CD4-positive, alpha-beta T cell treated with Interleukin-15 for 4 hours (primary cell): ENCODE measurements around the gene AP1M2.
"Not testable (repeated sequence)": the region's sequence is repeated elsewhere in the genome, so short reads cannot be mapped to it uniquely, and the experiment has no call there.

Experiments
- DNase-seq: peaks from one replicate; pipeline ENCODE4 v3.0.0-alpha.2; 2020; ENCODE audit warnings: low spot score

The AP1M2 gene

DNA sequence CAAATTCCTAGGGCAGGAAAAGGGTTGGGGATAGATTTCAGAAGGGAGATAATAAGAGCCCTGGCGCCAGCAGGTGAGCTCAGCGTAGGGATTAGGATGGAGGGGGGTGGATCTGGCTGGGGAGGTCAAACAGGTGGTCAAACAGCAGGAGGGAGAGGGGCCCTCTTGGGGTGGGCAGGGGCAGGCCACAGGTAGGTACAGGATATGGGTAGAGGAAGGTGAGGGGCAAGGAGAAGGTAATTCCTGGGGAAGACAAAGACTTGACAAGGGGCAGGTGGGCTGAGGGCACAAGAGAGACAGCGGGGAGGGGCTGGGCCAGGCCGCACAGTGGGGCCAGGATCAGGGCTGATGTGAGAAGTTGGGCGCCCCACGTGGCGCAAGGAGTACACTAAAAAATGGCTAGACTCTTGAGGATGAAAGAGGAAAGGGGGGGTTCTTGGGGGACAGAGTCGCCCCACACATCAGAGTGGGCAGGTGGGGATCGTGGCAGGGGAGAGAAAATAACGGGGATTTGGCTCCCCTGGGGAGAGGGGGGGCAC is 22.0 kb downstream of the AP1M2 start:
- peak; percentile 48 for DNase-seq

DNA sequence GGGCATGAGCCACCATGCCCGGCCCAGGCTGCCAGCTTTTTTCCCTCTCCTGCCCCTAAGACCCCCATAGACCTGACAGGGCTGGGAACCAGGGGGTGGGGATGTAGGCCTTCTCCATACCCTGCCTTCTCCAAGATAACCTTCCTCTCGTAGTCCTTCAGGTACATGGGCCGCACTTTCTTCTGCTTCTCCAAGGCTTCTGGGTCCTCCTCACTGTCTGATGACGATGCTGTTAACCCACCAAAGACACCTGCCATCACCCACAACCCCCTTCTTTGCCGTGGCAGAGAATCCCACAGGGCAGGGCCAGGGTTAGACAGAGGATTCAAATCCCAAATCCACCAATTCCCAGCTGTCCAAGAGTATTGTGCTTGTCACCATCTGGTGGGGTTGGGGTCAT is 24.5 kb downstream of the AP1M2 start:
- DNase-seq = no peak

DNA sequence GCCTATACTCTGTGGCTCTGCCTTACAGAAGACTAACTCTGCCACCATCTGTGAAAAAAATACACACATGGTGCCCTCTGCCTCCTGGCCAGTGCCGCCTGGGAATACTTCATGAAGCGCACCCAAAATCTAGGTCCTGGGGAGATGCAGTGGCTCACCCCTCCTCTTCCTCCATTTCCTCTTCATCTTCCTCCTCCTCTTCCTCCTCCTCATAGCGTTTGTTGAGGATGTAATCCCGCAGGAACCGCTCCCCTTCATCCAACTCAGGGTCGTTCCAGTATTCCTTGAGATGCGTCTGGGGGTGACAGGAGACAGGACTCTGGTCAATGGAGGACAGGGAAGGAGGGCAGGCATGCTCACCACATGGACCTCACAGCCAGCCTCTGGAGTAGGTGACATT is 27.0 kb downstream of the AP1M2 start:
- DNase-seq = no peak

DNA sequence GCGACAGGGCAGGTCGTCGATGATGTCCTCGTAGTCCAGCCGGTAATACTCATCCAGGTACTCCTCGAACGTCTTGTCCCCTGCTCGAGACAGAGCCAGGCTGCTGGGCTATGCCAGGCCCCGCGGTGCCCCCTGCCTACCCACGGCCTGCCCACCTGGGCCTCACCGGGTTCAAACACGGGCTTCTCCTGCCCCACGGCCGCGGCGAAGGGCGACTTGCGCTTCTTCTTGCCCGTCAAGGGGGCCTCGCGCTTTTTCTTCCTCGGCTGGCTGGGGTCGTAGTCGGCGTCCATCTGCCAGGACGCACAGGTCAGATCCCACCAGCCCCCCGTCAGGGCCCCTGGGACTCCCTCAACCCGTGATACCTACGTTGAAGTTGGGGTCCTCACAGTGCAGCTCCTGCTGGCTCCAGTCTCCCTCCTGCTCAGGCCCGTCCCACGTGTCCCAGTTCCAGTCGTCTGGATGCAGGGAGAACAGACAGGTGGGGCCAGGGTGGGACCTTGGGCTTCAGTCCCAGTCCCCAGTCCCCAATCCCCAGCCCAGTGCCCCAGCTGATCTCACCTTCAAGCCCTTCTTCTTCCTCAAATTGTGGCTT is 29.4 kb downstream of the AP1M2 start:
- no peak for DNase-seq

DNA sequence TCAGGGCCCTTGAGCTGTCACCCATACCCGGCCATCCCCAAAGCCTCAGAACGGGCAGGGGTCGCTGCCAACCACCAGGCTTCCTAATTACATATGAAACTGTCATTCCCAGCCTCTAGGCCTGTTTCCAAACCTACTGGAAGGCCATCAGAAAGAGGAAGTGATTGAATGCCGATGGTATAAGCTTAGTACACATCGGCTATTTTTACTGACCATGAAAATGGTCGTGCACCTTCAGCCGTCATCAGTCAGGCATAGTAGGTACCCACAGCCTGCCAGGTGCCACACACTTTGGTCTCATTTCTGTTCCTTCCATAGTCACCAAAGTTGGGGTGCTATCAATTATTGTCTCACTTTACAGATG is 31.5 kb downstream of the AP1M2 start:
- no peak for DNase-seq

DNA sequence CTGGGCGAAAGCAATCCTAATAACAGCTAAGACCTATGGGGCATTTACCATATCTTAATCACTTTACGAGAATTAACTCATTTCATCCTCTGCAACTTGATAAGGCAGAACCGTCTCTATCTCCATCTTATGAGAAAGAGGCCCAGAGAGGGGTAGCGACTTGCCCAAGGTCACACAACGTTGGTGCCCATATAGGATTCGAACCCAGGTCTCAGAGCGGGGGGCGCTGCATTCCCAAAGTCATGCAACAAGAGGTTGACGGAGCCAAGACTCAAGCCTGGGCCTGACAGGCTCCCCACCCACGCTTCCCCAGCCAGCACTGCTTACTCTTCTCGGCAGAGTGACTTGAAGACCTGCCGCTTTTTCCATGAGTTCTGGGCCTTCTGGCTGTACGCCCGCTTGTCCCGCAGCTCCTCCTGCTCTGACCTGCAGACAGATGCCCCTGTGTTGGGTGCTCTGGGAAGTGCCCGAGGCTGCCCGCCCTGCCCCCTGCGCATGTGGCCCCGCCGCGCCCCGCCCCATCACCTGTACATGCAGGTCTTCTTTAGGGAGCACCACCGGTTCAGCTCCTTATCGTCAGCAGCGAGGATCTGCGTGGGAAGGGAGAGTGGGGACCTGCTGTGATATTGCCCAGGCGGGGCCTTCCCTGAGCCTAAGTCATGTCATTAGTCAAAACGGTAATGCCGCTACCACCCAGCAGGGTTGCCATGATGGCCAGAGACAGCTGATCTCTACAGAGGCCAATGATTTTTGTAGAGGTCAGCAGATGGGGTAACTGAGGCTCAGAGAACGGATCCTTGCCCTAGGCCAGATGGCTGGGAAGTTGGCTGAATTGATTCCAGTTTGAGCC is 32.1 kb downstream of the AP1M2 start:
- DNase-seq = no peak

DNA sequence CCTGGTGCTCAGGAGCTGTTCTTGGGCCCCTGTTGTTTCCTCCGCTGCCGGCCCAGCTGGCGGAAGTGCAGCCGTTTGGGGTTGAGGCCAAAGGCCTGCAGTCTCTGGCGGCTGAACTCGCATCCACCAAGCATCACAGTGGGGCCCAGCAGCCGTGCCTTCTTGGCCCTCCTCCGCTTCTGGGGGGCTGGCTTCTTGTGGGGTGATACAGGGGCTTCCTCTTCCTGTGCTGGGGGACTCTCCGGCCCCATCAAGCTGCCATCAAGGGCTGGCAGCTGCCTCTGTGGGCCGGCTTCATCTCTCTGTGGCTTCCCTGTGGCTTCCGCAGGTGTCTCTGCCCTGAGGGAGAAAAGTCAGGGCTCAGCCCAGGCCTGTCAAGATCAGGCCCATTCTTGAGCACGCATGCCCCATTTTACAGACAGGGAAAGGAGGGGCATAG is 33.1 kb downstream of the AP1M2 start:
- DNase-seq = peak; percentile 60

DNA sequence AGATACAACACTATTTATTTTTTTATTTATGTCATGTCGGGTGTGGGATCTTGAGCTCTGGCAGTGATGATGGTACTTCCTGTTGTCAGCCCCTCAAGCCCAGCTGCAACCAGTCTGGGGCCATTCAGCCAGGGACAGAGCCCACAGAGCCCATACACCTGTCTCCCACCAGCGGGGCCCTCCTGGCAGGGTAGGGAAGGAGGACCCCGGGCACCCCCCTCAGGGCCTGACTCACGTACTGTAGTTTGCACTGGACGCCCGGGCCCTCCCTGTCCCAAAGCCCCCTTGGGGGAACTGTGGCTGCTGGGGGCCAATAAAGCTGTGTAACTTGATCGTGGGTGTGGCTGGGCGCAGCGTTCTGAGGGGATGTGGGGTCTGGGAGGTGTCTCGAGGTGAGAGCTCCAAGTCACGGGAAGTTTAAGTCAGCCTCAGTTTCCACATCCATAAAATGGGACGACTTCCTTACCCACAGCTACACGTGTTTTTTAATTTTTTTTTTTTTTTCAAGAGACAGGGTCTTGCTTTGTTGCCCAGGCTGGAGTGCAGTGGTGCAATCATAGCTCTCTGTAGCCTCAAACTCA is 33.9 kb downstream of the AP1M2 start:
- no peak for DNase-seq

DNA sequence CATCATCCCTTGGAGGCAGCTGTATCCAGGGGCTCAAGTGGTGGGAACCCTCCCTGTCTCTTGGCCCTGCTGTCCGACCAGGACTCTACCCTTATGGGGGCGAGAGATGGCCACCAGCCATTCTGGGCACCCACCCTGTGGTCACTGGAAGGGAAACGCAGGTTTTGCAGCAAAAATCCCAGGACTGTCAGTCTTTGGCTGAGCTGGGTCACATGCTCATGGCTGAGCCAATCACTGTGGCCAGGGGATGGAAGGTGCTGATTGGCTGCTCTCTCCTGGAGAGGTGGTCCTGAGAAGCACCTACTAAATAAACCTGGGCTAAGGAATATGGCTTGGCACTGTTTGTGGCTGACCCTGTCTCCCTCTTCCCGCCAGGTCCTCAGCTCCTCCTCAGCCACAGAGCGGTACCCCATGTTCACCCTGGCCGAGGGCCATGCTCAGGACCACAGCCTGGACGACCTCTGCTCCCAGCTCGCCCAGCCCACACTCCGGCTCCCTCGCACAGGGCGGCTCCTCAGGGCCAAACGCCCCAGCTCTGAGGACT is 34.5 kb downstream of the AP1M2 start:
- no peak for DNase-seq

DNA sequence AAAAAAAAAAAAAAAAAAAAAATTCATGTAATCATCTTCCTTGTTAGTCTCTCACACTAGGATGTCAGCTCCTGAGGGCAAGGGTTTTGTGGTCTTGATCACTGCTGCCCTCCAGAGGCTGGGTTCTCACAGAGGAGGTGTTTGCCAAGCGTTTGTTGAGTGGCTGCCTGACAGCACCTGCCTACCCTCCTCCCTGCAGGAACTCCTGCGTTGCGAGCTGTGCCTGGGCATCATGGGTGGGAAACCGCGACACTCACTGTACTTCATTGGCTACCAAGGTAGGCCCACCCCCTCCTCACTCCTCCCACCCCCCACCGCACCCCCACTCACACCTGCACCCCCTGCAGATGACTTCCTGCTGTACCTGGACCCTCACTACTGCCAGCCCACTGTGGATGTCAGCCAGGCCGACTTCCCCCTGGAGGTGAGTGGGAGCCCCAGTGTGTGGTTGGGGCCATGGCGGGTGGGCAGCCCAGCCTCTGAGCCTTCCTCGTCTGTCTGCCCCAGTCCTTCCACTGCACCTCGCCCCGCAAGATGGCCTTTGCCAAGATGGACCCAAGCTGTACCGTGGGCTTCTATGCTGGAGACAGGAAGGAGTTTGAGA is 35.3 kb downstream of the AP1M2 start:
- peak; percentile 52 for DNase-seq

DNA sequence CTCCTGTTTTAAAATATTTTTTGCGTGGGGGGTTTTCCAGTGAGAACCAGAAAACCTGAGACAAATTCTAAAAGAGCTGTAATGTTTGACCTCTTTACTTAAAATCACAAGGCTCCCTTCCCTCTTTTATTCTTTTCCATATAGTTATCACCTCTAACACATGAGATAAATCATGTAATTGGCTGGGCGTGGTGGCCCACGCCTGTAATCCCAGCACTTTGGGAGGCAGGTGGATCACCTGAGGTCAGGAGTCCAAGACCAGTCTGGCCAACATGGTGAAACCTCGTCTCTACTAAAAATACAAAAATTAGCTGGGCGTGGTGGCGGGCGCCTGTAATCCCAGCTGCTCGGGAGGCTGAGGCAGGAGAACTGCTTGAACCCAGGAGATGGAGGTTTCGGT is 36.1 kb downstream of the AP1M2 start:
- DNase-seq = not testable (repeated sequence)

DNA sequence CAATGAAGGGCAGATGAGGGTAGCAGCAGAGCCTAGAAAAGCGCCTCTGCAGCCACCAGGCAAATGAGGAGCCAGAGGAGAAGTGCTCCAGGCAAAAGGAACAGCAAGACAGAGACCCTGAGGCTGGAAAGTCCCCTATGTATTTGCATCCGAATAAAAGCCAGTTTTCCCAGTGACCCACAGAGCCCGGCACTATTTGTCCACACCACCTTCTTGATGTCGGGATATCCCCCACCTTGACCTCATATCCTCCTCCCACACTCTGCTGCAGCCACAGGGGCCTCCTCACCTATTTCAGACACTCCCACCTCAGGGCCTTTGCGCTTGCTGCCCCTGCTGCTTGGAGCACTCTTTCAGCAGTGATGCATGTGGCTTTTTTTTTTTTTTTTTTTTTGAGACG is 36.8 kb downstream of the AP1M2 start:
- DNase-seq = no peak

DNA sequence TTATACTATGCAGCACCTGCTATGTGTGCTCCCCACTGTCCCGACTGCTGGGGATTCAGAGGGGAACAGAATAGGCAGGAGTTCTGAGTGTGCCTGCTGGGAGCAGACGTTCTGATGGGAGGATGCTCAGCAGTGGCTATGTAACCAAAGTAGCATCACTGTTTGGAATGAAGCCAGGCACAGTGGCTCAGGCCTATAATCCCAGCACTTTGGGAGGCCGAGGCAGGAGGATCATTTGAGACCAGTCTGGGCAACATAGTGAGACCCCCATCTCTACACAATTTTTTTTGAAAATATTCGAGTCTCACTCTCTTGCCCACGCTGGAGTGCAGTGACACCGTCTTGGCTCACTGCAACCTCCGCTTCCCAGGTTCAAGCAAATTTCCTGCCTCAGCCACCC is 37.4 kb downstream of the AP1M2 start:
- DNase-seq = no peak

DNA sequence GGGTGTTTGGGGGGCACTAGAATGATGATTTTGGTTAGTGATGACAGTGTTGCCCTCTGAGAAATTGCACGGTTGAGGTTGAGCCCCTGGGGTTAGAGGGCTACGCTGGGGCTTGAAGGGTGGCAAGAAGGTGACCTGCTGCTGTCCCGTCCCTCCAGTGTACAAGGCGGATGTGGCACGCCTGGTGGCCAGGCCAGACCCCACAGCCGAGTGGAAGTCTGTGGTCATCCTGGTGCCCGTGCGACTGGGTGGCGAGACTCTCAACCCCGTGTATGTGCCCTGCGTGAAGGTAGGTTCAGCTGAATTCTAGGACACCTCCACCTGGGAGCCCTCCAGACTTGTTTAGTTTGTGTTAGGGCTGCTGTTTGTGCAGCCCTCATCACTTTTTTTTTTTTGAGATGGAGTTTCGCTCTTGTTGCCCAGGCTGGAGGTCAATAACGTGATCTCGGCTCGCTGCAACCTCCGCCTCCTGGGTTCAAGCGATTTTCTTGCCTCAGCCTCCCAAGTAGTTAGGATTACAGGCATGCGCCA is 38.3 kb downstream of the AP1M2 start:
- DNase-seq = no peak

DNA sequence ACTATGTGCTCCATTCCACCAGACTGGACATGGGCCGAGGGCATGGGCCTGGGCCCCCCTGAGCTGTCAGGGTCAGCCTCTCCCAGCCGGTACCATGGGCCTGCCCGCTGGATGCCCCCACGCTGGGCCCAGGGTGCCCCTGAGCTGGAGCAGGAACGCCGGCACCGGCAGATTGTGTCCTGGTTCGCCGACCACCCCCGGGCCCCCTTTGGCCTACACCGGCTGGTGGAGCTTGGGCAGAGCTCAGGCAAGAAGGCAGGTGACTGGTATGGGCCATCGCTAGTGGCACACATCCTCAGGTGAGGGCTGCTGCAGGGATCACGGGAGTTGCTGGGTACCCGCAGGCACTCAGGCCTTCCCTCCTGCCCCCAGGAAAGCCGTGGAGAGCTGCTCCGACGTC is 40.3 kb downstream of the AP1M2 start:
- DNase-seq = no peak

DNA sequence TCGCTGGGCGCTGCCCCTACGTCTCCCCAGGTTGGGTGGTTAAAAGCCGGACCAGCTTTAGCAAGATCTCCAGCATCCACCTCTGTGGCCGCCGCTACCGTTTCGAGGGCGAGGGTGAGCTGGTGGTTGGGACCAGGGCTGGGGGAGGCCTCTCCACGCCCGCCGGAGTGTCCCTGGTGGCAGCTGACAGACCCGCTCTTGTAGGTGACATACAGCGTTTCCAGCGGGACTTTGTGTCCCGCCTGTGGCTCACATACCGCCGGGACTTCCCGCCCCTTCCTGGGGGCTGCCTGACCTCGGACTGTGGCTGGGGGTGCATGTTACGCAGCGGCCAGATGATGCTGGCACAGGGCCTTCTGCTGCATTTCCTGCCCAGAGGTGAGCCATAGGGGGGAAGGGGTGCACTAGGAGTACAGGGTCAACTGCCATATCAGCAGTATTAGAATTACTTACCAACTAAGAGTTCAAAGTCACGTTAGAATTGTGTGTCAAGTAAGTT is 42.3 kb downstream of the AP1M2 start:
- no peak for DNase-seq

DNA sequence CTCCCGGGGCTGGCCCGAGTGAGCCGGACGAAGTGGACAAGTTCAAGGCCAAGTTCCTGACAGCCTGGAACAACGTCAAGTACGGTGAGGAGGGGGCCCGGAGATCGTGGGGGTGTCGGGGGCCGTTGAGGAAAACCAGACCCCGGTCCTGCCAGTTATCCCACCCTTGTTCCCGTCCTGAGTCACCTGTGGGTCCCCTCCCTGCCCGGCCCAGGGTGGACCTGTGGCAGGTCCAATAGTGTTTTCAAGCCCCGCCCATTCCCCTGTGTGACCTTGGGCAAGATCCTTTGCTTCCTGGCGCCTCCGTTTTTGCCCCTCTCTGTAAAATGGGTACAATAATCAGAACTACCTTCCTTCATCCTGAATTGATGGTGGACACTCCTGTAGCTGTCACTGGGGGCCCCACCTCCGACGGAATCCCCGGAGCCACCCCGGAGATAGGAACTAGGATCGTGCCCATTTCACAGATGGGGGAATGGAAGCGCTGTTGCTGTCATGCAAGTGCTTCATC is 42.8 kb downstream of the AP1M2 start:
- no peak for DNase-seq

DNA sequence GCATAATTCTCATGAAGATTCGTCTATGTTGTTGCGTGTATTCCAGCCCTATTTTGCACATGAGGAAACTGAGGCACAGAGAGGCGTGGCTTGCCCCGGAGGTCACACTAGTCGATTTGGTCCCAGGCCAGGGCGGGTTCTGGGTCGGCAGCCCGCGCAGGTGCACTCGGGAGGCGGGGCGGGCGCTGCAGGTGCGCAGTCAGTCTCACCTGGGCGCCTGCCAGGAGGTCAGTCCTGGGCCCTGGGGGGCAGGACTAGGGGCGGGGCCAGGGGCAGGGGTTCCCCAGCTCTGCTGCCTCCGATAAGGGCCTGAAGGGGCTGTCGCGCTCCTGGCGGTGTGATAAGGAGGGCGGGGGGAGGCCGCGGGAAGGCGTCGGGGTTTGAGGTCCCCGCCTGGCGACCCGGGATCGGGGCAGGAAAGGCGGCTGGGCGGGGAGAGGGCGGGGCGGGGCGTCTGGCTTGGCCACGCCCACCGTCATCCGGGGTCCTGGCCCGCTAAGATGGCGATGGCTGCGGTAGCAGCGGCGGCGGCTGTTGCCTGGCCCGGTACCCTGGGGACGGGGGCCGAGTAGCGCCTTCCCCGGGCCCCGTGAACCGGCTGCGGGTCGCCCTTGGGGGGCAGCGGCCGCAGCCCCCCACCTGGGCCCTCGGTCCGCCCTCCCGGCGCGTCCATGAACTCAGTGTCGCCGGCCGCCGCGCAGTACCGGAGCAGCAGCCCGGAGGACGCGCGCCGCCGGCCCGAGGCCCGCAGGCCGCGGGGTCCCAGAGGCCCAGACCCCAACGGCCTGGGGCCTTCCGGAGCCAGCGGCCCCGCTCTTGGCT is 43.5 kb downstream of the AP1M2 start, which contains the start of gene ATG4D:
ATG4D (plus strand) TSS at position 485 of the 822 bp plus-strand sequence; CDS start at position 672, 187 bp downstream.
- peak; percentile 73 for DNase-seq

DNA sequence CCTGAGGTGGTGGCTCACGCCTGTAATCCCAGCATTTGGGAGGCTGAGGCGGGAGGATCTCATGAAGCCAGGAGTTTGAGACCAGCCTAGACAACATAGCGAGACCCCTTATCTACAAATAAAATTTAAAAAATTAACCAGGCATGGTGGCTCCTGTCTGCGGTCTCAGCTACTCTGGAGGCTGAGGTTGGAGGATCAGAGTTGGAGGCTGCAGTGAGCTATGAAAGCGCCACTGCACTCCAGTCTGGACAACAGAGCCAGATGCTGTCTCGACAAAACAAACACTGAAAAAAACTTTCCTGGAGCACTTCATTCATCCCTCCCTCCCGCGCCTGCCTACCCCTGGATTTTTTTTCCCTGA is 44.1 kb downstream of the AP1M2 start:
- no peak for DNase-seq

DNA sequence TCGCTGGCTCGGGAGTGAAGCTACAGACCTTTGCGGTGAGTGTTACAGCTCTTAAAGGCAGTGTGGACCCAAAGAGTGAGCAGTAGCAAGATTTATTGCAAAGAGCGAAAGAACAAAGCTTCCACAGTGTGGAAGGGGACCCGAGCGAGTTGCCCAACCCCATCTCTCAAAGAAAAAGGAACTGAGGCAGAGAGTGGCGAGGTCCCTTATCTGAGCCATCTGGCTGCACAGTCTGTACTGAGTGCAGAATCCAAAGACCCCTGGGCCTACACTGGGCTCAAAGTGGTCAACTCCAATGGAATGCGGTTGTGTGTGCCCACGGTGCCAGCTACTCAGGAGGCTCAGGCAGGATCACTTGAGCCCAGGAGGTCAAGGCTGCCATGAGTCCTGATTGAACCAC is 48.1 kb downstream of the AP1M2 start:
- not testable (repeated sequence) for DNase-seq
